KMS-11 (cell line): ENCODE data around the gene LAMB1.

Source experiments
- H2AFZ ChIP-seq: fragments of 200-600 bp; sonication (generic); 2 replicates; pipeline ENCODE4 v1.6.1; 2016; ENCODE audit warnings: antibody characterized with exemption, mixed run types, low read depth
- H3K27ac ChIP-seq: fragments of 200-600 bp; sonication (generic); 2 replicates; pipeline ENCODE4 v1.6.1; 2016; ENCODE audit warnings: mild to moderate bottlenecking, mixed run types
- H3K27me3 ChIP-seq: fragments of 200-600 bp; sonication (generic); 2 replicates; pipeline ENCODE4 v1.6.1; 2017; ENCODE audit warnings: mild to moderate bottlenecking, low read depth, mixed run types, moderate library complexity; ENCODE audit not compliant: insufficient read depth
- H3K36me3 ChIP-seq: fragments of 200-600 bp; sonication (generic); 2 replicates; pipeline ENCODE4 v1.6.1; 2017; ENCODE audit warnings: mild to moderate bottlenecking, mixed run types; ENCODE audit not compliant: insufficient read depth
- H3K4me1 ChIP-seq: fragments of 200-600 bp; sonication (generic); 2 replicates; pipeline ENCODE4 v1.6.1; 2016; ENCODE audit warnings: mild to moderate bottlenecking, low read depth, mixed run types; ENCODE audit not compliant: poor library complexity, severe bottlenecking
- H3K4me2 ChIP-seq: fragments of 200-600 bp; sonication (generic); 2 replicates; pipeline ENCODE4 v1.7.0; 2016; ENCODE audit warnings: mild to moderate bottlenecking, mixed run types
- H3K4me3 ChIP-seq: fragments of 200-600 bp; sonication (generic); IDR thresholded peaks from 2 replicates; pipeline ENCODE4 v1.6.1; 2017; ENCODE audit warnings: low read depth, low read length, mixed read lengths; ENCODE audit not compliant: insufficient read depth
- H3K79me2 ChIP-seq: fragments of 200-600 bp; sonication (generic); 2 replicates; pipeline ENCODE4 v1.6.1; 2016; ENCODE audit warnings: low read depth, mixed run types; ENCODE audit not compliant: insufficient read depth
- H3K9ac ChIP-seq: fragments of 200-600 bp; sonication (generic); 2 replicates; pipeline ENCODE4 v1.6.1; 2016; ENCODE audit warnings: mild to moderate bottlenecking, mixed run types
- H4K20me1 ChIP-seq: fragments of 200-600 bp; sonication (generic); 2 replicates; pipeline ENCODE4 v1.6.1; 2016; ENCODE audit warnings: mild to moderate bottlenecking, mixed run types; ENCODE audit not compliant: insufficient read depth
- TF ChIP-seq, protein P1 (sequence below): fragments of 200-600 bp; sonication (generic); conservative IDR thresholded peaks from 2 replicates; pipeline ENCODE4 v1.6.1; 2017; ENCODE audit warnings: low read depth, mild to moderate bottlenecking, antibody characterized with exemption, low read length, moderate library complexity, mixed read lengths

Gene LAMB1

DNA sequence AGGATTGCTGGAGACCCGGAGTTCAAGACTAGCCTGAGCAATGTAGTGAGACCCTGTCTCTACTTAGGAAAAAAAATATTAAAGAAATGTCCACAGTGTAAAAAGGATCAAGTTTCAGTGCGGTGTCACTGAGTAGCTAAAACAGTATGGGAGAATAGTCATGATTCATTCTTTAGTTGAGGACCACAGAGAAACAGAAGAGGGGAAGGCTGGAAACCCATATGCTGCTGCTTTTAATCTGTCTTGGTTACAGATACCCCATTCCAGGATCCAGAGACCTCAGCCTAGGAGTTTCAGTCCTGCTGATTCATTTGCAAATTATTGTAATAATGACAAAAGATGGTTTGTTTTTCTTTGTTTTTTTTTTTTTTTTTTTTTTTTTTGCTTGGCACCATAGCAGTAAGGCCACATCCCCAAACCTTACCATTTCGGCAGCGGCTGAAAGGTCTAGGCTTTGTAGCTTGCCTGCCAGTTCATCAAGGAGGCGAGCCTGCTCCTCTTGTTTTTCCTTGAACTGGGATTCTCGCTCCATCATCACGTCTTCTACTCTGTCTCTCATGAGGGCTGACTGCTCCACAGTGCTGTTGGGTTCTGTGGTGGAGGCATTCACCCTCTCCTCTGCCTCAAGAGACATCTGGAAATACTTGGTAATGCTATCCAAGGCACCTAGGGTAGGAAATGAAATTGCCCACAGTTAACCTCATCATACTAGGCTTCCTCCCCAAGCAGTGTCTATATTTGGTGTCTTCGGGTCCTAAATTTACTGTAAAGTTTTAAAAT is 67.8 kb downstream of the LAMB1 start:
- H3K27ac ChIP-seq, result no peak overlapping the region
- H3K4me1 ChIP-seq, result no peaks in the 10 kb centered on the region
- no peak overlapping the region for H3K9ac ChIP-seq
- H3K36me3 ChIP-seq, result no peaks in the 10 kb centered on the region
- no peak overlapping the region for H3K4me3 ChIP-seq
- no peaks in the 10 kb centered on the region for H3K27me3 ChIP-seq
- no peak overlapping the region for H3K4me2 ChIP-seq
- H2AFZ ChIP-seq, result no peak overlapping the region
- H4K20me1 ChIP-seq, result no peaks in the 10 kb centered on the region
- TF ChIP-seq, protein P1, sequence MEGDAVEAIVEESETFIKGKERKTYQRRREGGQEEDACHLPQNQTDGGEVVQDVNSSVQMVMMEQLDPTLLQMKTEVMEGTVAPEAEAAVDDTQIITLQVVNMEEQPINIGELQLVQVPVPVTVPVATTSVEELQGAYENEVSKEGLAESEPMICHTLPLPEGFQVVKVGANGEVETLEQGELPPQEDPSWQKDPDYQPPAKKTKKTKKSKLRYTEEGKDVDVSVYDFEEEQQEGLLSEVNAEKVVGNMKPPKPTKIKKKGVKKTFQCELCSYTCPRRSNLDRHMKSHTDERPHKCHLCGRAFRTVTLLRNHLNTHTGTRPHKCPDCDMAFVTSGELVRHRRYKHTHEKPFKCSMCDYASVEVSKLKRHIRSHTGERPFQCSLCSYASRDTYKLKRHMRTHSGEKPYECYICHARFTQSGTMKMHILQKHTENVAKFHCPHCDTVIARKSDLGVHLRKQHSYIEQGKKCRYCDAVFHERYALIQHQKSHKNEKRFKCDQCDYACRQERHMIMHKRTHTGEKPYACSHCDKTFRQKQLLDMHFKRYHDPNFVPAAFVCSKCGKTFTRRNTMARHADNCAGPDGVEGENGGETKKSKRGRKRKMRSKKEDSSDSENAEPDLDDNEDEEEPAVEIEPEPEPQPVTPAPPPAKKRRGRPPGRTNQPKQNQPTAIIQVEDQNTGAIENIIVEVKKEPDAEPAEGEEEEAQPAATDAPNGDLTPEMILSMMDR, result no peak
- no peaks in the 10 kb centered on the region for H3K79me2 ChIP-seq

DNA sequence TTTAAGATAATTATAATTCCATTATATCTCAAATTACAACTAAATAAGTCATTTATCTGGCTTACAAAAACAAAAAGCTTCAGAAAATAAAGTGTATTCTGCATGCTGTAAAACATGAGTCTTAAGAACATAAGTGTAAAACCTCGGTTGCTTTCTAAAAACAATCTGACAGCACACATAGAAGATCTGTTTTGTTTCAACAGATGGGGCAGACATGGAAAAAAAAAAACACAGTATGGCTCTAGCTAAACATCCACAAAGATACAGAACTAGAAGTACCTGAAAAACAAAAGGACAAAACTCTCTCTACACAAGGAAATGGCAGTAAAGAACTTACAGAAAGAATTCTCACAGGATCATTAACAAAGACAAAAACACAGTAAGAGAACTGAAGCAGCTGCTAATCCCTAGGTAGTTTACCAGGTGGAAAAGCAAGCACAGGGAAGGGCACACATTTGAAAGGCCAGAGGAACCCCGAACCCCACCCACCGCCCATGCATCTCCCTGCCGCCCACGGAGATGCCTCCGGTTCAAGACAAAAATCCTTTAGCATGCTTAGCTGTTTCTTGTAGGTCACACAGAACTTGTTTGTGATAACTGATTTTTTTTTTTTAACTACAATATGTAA is 69.5 kb downstream of the LAMB1 start:
- no peak overlapping the region for H3K4me2 ChIP-seq
- H2AFZ ChIP-seq, result no peak overlapping the region
- H3K4me3 ChIP-seq, result no peak overlapping the region
- H3K9ac ChIP-seq, result no peak overlapping the region
- no peaks in the 10 kb centered on the region for H3K27me3 ChIP-seq
- H3K4me1 ChIP-seq, result no peaks in the 10 kb centered on the region
- TF ChIP-seq, protein P1, result no peak
- no peaks in the 10 kb centered on the region for H3K36me3 ChIP-seq
- no peaks in the 10 kb centered on the region for H3K79me2 ChIP-seq
- H4K20me1 ChIP-seq, result no peaks in the 10 kb centered on the region
- H3K27ac ChIP-seq, result no peak overlapping the region

DNA sequence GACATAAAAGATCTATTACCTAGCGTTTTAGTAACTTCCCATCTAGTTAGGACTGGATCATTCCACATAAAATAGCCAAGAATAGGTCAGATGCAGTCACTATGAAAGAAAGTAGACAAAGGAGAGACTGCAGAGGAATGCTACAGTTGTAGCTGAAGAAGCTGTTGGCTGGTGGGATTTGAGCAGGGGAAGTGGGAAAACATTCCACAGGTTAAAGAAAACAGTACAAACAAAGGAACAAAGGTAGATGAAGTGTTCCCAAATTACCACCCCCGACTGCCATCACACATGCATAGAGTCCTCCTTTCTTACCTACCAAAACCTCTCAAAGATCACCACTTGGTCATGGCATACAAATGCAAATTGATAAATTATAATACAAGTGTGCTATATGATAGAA is 70.2 kb downstream of the LAMB1 start:
- Histone ChIP-seq H3K27me3 (no peaks in the 10 kb centered on the region), H3K9ac (no peak overlapping the region), H2AFZ (no peak overlapping the region), H3K27ac (no peak overlapping the region), H3K4me2 (no peak overlapping the region), H3K4me1 (no peaks in the 10 kb centered on the region), H3K79me2 (no peaks in the 10 kb centered on the region), H4K20me1 (no peaks in the 10 kb centered on the region), H3K36me3 (no peaks in the 10 kb centered on the region), H3K4me3 (no peak overlapping the region)
- TF ChIP-seq, protein P1, result no peak

DNA sequence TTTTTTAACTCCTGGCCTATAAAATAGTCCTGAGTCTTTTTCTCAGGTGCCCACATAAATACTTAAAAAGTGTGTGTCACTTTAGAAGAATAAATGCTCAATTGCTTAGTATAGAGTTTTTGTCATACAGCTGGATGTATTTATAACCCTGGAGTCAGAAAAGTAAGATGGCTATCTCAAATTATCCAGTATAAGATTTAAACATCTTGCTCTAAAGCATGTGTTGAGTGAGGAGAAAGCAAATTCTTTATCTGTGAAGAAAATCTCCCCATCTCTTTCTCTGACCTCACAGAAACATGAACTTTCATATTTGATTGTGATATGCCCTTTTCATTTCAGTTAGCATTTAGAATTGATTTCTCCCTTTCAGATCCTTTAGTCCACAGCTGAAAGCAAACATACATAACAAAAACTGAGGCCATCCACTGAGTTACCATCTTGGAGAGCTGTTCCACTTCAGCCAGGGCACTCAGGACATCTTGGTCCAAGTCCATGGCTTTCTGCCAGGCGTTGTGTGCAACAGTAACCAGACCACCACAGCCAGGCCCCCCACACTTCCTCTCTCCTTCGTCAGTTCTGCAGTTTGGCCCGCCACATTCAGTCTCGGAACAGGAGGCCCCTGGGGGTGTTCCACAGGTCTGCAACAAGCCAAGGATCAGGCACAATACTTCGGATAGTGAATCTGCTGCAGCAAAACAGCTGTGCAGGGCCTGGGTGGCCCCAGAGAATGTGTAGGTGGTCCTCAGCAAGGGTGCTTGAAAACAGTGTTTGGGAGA is 71.0 kb downstream of the LAMB1 start:
- H3K4me2 ChIP-seq, result no peak overlapping the region
- no peaks in the 10 kb centered on the region for H4K20me1 ChIP-seq
- H3K4me1 ChIP-seq, result no peaks in the 10 kb centered on the region
- H3K9ac ChIP-seq, result no peak overlapping the region
- no peak overlapping the region for H2AFZ ChIP-seq
- no peak overlapping the region for H3K4me3 ChIP-seq
- TF ChIP-seq, protein P1, result no peak
- no peak overlapping the region for H3K27ac ChIP-seq
- H3K27me3 ChIP-seq, result no peaks in the 10 kb centered on the region
- no peaks in the 10 kb centered on the region for H3K79me2 ChIP-seq
- no peaks in the 10 kb centered on the region for H3K36me3 ChIP-seq
